IPS DF 4.7 (cell line): Measurements from ENCODE around the gene CLCF1.

ENCODE experiments used
- DNase-seq: peaks from one replicate; pipeline ENCODE4 v3.0.0-alpha.2; 2013; ENCODE audit warnings: low spot score; ENCODE audit errors: extremely low read depth

Gene CLCF1

DNA sequence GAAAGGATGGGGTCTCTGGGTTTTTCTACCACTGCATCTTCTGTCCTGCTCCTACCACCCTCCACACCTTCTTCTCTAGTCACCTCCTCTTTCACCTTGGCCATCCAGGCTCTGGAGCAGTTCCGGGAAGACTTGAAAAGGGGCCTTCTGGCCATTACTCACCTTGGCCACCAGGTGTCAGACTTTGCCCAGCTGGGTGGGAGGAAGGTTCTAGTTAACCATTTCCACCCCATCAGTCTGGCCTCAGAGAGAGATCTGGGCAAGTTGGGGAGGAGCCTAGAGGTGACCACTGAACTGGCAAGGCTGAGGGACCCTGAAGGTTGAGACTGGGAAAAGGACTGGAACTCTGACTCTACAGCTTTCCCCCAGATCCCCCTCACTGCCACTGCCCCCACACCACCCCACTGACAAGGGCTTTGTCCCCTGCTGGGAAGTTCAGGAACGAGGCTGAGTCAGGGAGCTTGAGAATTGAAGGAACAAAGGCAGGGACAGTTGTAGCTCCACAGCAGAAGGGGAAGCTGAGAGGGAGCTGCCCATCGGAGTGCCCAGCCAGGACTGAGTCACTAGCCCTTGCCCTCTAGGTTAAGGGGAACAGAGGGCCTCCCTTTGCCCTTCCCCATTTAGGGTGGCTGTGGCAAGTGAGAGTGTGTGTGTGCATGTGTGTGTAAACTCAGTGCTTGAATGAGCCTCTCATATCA lies 16.4 kb downstream of the CLCF1 start:
- no peak for DNase-seq

DNA sequence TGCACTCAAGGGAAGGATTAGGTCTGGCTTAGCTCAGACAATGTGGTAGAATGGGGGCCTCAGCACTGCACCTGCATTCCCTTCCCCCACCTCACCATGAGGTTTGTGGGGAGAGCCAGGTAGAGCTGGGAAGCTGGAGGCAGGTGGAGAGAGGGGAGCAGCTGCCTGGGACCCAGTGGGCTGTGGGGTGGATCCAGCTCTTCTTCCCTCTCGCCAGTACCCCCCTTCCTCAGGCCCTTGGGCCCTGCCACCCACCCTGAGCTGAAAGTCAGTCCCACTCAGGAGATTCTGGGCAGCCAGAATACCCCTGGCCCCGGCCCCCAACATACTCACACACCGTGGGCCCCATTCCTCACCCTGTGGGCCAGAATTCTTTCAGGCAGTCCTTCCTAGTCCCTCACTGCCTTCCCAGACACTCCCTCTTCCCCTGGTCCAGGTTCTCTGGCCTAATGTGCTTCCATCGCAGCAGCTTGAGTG lies 17.0 kb downstream of the CLCF1 start:
- no peak for DNase-seq

DNA sequence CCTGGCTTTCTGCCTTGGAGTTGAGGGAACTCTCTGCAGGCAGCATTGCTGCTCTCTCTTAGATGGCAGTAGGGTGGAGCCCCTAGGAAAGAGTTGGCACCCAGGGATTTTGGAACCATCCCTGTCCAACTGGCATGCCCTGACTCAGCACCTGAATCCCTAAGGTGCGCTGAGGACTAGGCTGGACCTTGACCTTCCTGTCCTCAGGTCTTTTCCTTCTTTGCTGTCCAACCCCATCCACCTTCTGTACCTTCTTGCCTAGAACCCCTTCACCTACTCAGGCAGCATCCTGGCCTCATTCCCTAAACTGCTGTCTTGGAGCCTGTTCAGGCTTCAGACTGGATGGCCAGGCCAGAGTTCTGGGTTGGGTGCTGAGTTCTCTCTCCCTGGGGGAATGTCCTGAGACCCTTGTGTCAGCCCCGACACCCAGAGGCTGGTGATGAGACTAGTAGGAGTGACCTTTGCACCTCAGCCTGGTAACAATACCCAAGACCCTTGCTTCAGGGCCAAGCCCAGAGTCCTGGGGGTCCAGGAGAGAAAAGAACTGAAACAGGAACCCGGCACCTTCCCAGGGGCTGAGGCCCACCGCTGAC lies 17.5 kb downstream of the CLCF1 start:
- DNase-seq = no peak

DNA sequence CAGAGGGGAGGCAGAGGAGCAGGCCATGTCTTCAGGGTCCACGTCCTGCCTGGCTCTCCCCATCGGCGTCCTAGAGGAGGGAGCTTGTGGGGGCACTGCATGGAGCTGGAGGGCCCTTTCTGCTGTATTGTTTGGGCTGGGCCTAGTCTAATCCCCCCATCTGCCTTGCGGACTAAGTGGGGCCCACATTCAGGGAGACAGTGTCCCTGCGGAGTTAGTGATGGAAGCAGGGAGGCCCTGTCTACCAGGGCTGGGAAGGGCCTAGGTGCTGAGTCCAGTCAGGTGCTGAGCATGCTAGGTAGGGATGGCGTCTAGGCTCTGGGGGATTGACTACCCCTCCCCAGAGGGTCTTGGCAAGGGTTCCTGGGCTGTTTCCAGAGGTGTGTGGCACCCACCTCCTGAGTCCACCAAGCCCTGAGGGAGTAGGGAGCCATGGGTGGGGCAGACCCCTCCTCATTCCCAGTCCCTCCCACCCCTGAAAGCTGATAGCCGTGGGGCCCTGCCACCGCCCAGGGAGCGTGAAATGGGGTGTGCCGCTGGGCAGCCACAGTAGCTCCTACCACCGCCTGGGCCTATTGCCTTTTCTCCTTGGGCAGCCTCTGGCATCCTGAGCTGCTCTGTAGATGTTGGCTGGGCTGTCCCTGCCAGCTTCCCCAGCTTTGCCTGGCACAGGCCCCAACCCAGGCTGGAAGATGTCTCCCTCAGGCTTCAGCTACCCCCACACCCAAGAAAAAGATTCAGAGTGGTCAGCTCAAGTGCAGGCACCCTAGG lies 18.2 kb downstream of the CLCF1 start:
- DNase-seq = no peak

DNA sequence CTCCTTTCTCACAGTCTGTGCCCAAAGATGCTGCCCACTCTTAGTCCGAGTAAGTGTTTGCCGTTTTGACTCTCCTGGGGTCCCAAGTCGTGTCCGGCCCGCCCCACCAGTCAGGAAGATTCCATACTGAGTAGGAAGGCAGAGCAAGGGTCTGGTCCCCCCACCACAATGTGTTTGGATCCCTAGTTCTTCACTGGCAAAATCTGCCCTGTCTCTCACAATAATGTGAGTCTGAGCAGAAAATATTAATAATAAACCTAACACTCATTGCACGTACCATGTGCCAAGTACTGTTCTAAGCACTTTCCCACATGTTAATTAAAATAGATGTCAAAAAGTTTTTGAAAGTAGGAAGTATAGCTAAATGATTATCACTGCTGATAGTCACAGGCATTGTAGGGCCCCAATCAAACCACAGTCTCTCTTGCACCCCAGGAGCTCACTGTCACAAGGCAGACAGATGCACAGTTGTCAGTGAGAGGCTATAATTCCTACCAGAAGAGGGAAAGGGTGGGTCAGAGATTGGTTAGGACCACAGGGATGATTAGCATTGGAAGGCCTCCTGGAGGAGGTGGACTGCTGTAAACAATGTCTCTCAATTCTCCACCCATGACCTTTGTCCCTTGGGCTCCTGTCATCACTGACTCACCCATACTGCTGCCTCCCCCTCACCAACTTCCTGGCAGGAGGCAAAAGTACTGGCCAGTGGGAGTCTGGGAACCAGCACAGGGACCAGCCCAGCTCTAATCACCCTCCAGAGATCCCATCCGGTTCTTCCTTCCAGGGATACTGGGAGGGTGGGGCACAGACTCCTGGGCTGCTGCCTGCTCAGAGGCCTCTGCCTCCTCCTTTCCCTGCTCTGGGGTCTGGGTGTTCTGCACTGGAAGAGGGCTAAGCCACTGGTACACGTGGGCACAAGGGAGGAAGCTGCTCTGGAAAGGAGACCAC lies 19.0 kb downstream of the CLCF1 start:
- no peak for DNase-seq

DNA sequence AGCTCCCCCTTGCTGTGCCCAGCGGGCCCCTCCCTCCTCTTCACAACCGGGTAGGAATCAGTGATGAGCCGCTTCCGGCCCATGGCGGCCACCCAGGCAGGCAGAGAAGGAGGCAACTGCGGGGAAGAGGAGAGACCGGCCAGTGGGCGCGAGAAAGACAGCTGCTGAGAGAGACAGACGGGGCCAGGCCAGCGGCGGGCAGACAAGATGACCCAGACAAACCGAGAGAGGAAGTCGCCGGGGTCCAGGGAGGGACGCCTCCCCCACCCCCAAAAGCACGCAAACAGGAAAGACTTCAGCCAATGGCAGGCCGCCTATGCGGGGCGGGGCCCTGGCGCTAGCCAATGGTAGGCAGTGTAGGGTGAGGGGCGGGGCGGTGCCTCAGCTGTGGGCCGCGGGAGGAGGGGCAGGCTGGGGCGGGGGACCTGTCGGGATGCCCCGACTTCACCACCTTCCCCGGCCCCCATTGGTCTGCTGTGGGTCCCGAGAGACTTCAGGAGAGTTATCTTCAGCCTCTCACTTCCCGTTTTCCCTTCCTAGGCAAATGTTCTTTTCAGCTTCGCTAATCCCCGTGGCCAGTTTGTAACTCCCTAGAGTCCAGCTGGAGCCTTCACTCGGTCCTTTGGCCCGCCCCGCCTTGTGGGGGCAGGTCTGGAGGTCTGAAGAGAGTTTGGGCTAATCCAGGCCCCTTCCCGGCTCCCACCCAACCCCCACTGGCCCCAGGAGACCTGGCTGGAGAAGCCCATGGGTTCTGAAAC lies 19.9 kb downstream of the CLCF1 start, which contains the start of gene POLD4:
Gene POLD4 (minus strand): TSS at position 230 of the 758 bp plus-strand sequence. CDS start 147 bp downstream, at position 83.
- no peak for DNase-seq

DNA sequence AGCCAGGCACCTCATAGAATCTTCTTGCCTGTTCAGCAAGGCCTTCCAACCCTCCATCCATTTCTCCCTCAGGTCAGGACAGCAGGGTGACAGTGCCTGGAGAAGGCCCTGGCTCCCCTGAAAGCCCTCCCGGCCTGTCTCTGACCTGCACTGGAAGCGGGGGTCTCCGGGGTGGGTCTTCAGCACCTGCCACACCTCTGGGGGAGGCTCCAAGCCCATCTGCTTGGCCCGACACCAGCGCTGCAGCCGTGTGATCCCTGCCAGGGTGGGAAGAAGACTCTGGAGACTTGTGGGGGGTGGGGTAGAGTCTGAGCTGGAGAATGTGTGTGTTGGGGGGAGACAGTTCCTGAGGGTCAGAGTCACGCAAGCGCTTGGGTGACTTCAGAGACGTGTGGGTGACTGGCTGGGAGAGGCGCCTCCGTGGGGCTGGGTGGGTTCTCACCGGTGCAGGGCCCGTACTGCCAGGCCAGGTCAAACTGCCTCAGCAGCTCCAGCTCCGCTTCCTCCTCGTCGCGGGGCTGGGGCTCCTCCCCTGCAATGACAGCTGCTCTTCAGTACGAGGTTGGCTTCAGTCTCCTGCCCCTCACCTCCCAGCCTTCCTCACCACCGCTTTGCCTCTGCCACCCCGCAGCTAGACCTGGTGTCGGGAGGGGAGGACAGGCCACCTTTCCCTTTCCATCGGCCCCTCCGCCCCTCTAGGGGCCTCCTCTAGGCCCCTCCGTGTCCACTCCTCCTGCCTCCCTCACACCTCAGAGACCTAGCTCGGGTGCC lies 20.7 kb downstream of the CLCF1 start:
- DNase-seq = no peak

DNA sequence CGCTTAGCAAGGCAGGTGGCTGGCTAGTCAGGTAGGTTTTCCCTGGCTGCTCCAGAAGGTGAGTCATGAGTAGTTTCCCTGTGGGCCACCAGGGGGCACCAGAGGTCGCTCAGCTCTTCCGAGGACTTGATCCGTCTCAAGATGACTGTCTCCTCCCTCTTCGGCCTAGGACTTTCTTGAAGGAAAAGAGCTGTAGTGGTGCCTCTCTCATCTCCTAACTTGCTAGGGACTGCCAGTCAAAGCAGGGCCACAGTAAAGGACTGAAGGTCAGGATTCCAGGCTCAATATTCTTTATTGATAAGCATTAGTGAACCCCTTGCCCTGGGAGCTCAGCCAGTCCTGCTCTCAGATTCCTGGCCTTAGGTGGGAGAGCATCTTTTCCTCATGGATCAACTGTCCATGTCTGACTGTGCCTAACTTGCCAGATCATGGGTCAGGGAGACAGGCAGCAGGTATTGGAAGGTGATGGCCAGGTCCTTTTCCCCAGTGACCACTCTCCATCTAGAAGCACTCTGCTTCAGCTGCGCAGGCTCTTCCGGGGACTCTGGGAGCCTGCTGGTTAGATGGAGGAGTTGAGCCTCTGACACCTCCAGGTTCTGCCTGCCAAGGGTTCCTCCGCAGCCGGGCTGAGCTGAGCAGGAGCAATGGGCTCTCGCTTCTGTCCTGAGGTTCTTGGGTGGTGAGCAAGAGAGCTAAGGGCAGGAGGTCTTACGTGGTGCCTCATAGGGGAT lies 22.0 kb downstream of the CLCF1 start:
- DNase-seq = no peak

DNA sequence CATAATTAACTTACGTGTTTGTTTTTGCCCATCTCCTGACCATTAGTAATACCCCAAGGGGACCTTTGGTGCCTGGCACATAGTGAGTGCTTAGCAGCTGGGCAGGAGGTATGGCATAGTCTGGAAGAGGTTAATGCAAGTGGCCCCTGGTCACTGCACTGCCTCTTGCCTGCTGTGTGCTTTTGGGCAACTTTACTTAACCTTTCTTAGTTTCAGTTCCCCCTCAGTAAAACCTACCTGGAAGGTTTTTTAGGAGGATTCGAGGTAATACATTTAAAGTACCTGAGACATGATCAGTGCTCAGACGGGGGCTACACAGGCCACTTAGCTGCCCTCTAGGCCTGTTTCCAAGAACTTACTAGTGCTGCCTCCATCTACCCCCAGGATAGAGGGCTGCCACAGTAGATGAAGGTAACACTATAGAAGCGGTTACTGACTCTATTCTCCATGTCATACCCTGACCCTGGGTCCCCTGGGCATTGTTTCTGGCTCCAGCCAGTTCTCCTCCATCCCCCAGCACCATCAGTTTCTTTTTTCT lies 23.4 kb downstream of the CLCF1 start:
- no peak for DNase-seq

DNA sequence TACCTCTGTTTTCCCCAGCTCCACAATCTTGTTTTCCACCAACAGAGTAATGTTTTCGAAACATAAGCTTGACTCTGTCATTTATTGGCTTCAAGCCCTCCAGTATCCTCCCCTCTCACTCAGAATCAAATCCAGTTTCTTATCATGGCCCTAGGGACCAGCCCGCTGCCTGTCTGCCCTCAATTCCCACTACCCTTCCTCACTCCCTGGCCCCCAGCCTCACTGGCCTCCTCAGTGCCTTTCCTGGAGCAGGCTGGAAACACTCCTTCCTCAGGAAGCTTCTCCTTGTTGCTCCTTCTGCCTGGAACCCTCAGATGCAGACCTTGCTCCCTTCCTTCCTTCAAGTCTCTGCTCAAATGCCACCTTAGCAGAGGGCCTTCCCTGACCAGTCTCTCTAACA lies 23.9 kb downstream of the CLCF1 start:
- no peak for DNase-seq

DNA sequence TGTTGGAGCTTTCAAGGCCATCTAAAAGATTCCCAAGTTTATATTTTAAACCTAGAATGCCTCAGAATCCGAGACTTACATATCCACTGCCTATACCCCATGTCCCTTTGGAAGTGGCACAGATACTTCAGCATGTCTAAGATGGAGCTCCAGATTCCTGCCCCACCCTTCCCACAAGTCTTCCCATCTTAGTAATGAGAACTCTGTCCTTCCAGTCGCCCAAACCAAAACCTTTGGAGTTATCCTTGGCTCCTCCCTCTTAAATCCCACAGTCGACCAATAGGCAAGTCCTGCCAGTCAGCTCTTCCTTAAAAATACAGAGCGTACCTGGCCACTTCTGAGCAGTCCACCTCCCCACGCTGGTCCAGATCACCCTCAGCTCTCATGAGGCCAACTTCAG lies 24.4 kb downstream of the CLCF1 start:
- no peak for DNase-seq

DNA sequence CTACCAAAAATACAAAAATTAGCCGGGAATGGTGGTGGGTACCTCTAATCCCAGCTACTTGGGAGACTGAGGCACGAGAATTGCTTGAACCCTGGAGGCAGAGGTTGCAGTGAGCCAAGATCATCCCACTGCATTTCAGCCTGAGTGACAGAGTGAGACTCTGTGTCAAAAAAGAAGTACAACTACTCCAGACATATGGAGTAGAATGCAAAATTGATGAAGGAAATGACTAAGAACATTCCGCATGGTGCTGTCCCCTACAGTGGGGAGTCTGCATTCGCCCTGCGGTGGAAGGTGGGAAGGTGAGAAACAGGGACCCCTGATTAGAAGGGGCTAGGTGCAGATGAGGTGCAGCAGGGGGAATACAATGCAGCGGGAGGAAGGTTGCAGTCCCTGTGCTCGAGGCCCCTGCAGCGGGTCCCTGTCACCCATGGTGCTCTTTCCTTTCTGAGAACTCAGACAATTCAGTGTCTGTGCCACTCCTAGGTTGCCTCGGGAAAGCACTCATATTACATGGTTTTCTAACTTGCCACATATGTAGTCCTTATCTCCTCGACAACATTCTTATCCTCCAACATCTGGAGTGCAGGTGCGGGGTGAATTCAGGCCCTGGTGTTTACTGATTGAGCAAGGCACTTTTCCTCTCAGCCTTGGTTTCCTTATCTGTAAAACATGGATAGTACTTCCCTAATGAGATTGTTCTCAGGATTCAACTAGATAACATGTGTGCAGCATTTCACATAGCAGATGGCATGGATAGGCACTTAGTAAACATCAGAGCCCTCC lies 25.2 kb downstream of the CLCF1 start:
- DNase-seq = no peak

DNA sequence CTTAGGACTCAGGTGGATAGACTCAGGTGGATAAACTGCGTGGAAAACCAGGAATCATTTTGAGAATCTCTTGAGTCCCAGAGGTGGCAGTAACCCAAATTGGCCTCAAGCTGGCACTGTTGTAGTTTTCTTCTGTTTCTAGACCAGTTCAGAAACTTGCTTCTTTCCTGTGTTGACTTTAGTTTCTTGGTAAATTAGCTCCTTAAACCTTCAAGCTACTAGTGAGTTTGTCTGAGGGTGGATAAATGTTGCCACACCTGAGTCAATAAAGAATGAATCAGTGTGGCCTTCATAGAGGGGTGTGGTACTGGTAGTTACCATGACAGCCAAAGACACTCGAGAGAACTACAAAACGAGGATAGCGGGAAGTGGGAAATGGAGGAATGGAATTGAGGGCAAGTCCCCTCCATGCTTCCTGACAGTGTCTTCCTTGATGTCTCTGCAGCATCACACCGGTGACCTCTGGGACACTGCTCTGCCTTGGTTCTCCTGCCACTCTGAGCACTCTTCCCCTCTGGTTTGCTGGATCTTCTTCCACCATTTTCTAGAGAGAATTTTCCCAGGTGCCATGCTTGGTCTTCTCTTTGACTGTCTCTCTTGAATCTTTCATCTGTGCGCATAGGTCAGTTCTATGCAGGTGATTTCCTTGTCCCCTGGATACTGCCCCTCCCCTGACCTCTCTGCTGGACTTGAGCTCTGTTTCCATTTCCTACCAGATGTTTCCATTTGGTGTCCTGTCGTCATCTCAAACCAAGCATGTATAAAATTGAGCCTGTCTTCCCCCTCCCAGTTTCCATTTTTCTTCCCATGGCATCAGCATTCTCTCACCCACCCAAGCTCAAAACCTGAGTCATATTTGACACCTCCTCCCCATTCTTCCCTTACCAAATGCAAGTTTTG lies 27.2 kb downstream of the CLCF1 start:
- DNase-seq = no peak

DNA sequence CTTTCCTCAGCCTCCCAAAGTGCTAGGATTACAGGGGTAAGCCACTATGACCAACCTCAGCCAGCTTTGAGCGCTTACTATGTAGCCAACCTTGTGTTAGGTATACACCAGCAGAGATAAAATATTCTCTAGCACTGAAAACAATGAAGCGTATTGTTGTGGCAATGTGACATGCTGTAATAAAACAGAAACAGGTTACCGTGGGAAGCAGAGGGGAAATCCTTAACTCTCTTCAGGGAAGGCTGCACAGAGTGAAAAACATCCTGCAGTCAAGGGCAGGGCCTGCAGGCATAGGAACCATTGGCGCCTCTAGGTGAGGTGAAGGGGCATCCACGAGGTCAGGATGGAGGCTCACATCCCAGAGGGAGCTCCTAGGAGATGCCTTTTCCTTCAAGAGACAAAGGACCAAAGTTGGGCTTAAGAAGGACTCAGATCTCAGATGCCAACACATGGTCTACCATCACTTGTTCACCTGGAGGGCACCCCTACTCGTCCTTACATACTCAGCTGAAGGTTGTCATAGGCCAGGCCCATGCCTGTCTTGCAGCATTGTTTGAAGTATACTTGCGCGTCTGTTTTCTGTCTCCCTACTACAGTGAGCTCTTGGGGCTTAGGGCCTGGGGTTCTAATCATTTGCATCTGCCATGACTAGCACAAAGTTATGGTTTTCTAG lies 28.0 kb downstream of the CLCF1 start:
- DNase-seq = no peak

DNA sequence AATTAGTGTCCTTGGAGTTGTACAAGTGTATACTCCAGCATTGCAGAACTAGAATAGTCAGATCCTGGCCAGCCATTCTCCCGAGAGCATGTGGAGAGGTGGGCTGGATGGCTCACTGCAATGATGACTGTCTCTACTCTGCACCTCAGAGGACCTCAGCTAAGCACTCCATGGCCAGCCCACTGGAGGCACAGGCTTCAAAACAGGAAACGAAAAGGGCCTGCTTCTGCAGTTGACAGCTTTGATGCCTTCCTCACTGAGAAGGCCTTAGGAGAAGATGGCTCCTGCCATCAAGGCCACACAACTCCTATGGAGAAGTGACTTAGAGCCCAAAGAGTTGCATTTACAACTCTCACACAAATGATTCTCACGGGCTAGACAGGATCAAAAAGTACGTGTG lies 29.1 kb downstream of the CLCF1 start:
- no peak for DNase-seq

DNA sequence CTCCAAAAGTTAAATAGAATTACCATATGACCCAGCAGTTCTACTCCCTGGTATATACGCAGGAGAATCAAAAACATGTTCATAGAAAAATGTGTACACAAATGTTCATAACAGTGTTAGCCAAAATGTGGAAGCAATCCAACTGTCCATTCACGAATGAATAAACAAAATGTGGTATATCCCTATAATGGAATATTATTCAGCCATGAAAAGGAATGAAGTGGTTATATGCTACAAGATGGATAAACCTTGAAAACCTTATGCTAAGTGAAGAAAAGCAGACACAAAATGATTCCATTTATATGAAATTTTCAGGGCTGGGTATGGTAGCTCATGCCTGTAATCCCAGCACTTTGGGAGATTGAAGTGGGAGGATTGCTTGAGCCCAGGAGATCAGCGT lies 36.1 kb downstream of the CLCF1 start:
- no peak for DNase-seq
